Mucosa of descending colon (tissue), 3 donors: ENCODE results near the gene PBX4. TPM values are rescaled to one million over a fixed set of nuclear protein-coding genes. Genes with fewer than 3 reads are reported as not detected.

Source experiments
- ATAC-seq: fragments of 200-7000 bp; cut with Tn5 transposase; one replicate; pipeline ENCODE4 v1.9.1; 2020; ENCODE audit warnings: mild to moderate bottlenecking, moderate library complexity
- DNase-seq, 3 donors: peaks; one replicate each; pipeline ENCODE4 v3.0.0-alpha.2; 2020
- H3K36me3 ChIP-seq: fragments of 200-600 bp; one replicate; pipeline ENCODE4 v1.8.0; 2021; ENCODE audit warnings: low read depth, mild to moderate bottlenecking
- H3K4me1 ChIP-seq: fragments of 200-600 bp; one replicate; pipeline ENCODE4 v1.8.0; 2021; ENCODE audit warnings: low read depth, mild to moderate bottlenecking
- H3K4me3 ChIP-seq: fragments of 200-600 bp; one replicate; pipeline ENCODE4 v1.8.0; 2021; ENCODE audit warnings: mild to moderate bottlenecking
- H3K9me3 ChIP-seq: fragments of 200-600 bp; one replicate; pipeline ENCODE4 v1.8.0; 2021; ENCODE audit warnings: mild to moderate bottlenecking
- CTCF ChIP-seq: fragments of 200-600 bp; IDR thresholded peaks from one replicate; pipeline ENCODE4 v1.8.0; 2022; ENCODE audit warnings: antibody characterized with exemption, mild to moderate bottlenecking
- intact Hi-C, 2 donors: fragments of 100-400 bp; cut with DNase I in 1 of 2; cut with micrococcal nuclease in 1 of 2; formaldehyde crosslinking; loops; one replicate each; pipeline versions ENCODE4 v1.11.0 to v1.11.1; 2022; cut with DNase I, micrococcal nuclease
- total RNA-seq, 3 donors: library from RNA; stranded (reverse); fragmentation: NEBNext Ultra II Directional in 2 of 3; extraction: Animal tissue kit (Norgen Biotek cat#: 25700) in 2 of 3; gene quantifications; one replicate each; pipeline versions ENCODE4 v1.2.1 to v1.2.4, GENCODE V29; 2021 to 2023
- donor health status: DM: no; HTN: no; CAD: no; lungs with moderate emphysema.
- donor health status: DM: no; HTN: no; CAD: no.
- donor health status: DM: no; HTN: yes; CAD: no.

The PBX4 gene
- total RNA-seq, 3 donors from 2014 or later = 2.8 to 6.2 (median 4.6) TPM

GRCh38 chr19:19528721-19529490 lies 89.6 kb downstream of the PBX4 start, which contains the start of gene YJEFN3:
Gene YJEFN3 (plus strand): TSS chr19:19528911. CDS start chr19:19528933, 22 bp downstream.
- no peak for ATAC-seq
- no peaks in the 10 kb centered on the region for H3K9me3 ChIP-seq
- no peak for DNase-seq
- TF ChIP-seq CTCF = no peak
- H3K4me3 ChIP-seq = no peak within 1 kb of the TSS
- intact Hi-C loops = no loop called here
- H3K36me3 ChIP-seq = no peaks in the 10 kb centered on the region
- H3K4me1 ChIP-seq = peaks cover 6% of the 10 kb centered on the region

- H3K4me1 ChIP-seq = peaks cover 6% of the 10 kb centered on the region
- H3K4me3 ChIP-seq = no peak overlapping the region
- no peaks in the 10 kb centered on the region for H3K36me3 ChIP-seq
- no peaks in the 10 kb centered on the region for H3K9me3 ChIP-seq
- intact Hi-C loops = no loop called here
- TF ChIP-seq CTCF = no peak
- DNase-seq = no peak
- ATAC-seq = no peak
Observed at GRCh38 chr19:19527674-19528625, 90.5 kb downstream of the PBX4 start.

- H3K36me3 ChIP-seq = no peaks in the 10 kb centered on the region
- DNase-seq (no peak), ATAC-seq (no peak)
- no peak for TF ChIP-seq CTCF
- intact Hi-C loops = no loop called here
- no peaks in the 10 kb centered on the region for H3K9me3 ChIP-seq
- no peak overlapping the region for H3K4me3 ChIP-seq
- peaks cover 3% of the 10 kb centered on the region for H3K4me1 ChIP-seq
Observed at GRCh38 chr19:19527371-19527656, 91.2 kb downstream of the PBX4 start.

- TF ChIP-seq CTCF = no peak
- intact Hi-C loops = no loop called here
- Histone ChIP-seq H3K9me3 (no peaks in the 10 kb centered on the region), H3K4me1 (no peaks in the 10 kb centered on the region), H3K36me3 (no peaks in the 10 kb centered on the region), H3K4me3 (no peak overlapping the region)
- no peak for ATAC-seq
- no peak for DNase-seq
Observed at GRCh38 chr19:19526581-19527370, 91.7 kb downstream of the PBX4 start.

GRCh38 chr19:19525611-19526380 lies 92.7 kb downstream of the PBX4 start:
- no peaks in the 10 kb centered on the region for H3K4me1 ChIP-seq
- no peak overlapping the region for H3K4me3 ChIP-seq
- no peak for TF ChIP-seq CTCF
- intact Hi-C loops = no loop called here
- no peaks in the 10 kb centered on the region for H3K36me3 ChIP-seq
- DNase-seq (no peak), ATAC-seq (no peak)
- no peaks in the 10 kb centered on the region for H3K9me3 ChIP-seq
